ENCODE results near the gene CARNS1. TPM values are rescaled to one million over a fixed set of nuclear protein-coding genes. Genes with fewer than 3 reads are reported as not detected.

CARNS1 gene
- total and polyA plus RNA-seq, 9 donors: 29.2 to 80.7 (median 56.4) TPM

DNA sequence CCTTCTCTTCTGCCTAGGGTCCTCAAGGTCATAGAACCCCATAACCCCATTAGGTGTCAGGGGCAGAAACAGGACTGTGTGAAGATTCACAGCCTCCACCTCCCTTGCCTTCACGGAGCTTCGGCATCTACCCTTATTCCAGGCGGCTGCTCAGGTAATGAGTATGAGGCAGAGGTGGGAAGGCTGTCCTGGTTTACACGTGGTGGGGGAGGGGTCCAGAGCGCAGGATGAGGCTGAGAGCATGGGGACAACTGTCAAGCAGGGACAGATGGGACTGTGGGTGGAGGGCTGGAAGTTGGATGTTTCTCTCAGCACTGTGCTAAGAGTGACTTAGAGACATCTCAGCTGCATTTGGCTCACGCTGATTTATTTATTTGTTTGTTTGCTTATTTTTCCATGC lies 28.0 kb upstream of the CARNS1 start:
- H3K9me3 ChIP-seq (replicated peaks; ENCODE audit: control insufficient read depth, low read depth, low read length): no peaks in the 10 kb centered on the region
- H3K36me3 ChIP-seq (ENCODE audit: control insufficient read depth, insufficient read depth, low read length): no peaks in the 10 kb centered on the region
- H3K4me3 ChIP-seq (ENCODE audit: low read length): no peak overlapping the region
- peaks cover 4% of the 10 kb centered on the region for H3K27me3 ChIP-seq (ENCODE audit: control insufficient read depth, insufficient read depth, low read length)
- DNase-seq: no peak
- H3K27ac ChIP-seq (ENCODE audit: low read length): no peak overlapping the region
- 22% methylated on average over 2 of the region's 6 CpGs for WGBS (ENCODE audit: insufficient coverage)
- H3K4me1 ChIP-seq (ENCODE audit: control insufficient read depth, insufficient read depth, low read length): peaks cover 13% of the 10 kb centered on the region

DNA sequence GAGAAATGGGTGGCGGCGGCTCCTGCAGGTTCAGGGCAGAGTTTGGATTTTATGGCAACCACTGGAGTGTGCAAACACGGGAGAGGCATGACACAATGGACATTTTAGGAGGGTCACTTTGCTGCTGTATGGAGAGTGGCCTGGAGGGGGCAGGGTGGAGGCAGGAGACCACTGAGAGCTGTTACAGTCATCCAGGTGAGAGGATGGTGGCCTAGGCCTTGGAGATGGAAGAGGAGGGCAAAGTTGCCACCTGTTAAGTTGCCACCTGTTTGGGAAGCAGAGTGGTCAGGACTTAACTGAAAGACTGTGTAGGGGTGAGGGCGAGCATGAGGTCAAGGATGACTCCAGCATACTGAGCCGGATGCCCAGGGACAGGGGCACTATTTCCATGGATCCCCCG lies 26.0 kb upstream of the CARNS1 start:
- DNase-seq: no peak
- no peak overlapping the region for H3K27ac ChIP-seq (ENCODE audit: low read length)
- no peak overlapping the region for H3K4me3 ChIP-seq (ENCODE audit: low read length)
- no peaks in the 10 kb centered on the region for H3K9me3 ChIP-seq (replicated peaks; ENCODE audit: control insufficient read depth, low read depth, low read length)
- WGBS (ENCODE audit: insufficient coverage): 56% methylated on average over 4 of the region's 6 CpGs
- peaks cover 2% of the 10 kb centered on the region for H3K27me3 ChIP-seq (ENCODE audit: control insufficient read depth, insufficient read depth, low read length)
- peaks cover 11% of the 10 kb centered on the region for H3K36me3 ChIP-seq (ENCODE audit: control insufficient read depth, insufficient read depth, low read length)
- H3K4me1 ChIP-seq (ENCODE audit: control insufficient read depth, insufficient read depth, low read length): peaks cover 16% of the 10 kb centered on the region

DNA sequence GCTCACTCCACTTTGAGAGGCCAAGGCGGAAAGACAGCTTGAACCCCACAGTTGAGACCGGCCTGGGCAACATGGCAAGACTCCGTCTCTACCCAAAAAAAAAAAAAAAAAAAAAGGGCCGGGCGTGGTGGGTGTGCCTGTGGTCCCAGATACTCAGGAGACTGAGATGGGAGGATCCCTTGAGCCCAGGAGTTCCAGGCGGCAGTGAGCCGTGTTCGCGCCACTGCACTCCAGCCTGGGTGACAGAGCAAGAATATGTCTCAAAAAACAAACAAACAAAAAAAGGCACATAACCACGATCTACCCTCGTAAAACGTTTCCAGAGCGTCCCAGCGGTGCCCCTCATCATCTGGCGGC lies 24.6 kb upstream of the CARNS1 start:
- peaks cover 18% of the 10 kb centered on the region for H3K36me3 ChIP-seq (ENCODE audit: control insufficient read depth, insufficient read depth, low read length)
- H3K27me3 ChIP-seq (ENCODE audit: control insufficient read depth, insufficient read depth, low read length): peaks cover under 1% of the 10 kb centered on the region
- H3K9me3 ChIP-seq (replicated peaks; ENCODE audit: control insufficient read depth, low read depth, low read length): no peaks in the 10 kb centered on the region
- peak overlapping the region; percentile 88 for H3K27ac ChIP-seq (ENCODE audit: low read length)
- peaks cover 16% of the 10 kb centered on the region for H3K4me1 ChIP-seq (ENCODE audit: control insufficient read depth, insufficient read depth, low read length)
- WGBS (ENCODE audit: insufficient coverage): 1% methylated on average over 10 of the region's 15 CpGs
- H3K4me3 ChIP-seq (ENCODE audit: low read length): peak overlapping the region; percentile 84
- no peak for DNase-seq

DNA sequence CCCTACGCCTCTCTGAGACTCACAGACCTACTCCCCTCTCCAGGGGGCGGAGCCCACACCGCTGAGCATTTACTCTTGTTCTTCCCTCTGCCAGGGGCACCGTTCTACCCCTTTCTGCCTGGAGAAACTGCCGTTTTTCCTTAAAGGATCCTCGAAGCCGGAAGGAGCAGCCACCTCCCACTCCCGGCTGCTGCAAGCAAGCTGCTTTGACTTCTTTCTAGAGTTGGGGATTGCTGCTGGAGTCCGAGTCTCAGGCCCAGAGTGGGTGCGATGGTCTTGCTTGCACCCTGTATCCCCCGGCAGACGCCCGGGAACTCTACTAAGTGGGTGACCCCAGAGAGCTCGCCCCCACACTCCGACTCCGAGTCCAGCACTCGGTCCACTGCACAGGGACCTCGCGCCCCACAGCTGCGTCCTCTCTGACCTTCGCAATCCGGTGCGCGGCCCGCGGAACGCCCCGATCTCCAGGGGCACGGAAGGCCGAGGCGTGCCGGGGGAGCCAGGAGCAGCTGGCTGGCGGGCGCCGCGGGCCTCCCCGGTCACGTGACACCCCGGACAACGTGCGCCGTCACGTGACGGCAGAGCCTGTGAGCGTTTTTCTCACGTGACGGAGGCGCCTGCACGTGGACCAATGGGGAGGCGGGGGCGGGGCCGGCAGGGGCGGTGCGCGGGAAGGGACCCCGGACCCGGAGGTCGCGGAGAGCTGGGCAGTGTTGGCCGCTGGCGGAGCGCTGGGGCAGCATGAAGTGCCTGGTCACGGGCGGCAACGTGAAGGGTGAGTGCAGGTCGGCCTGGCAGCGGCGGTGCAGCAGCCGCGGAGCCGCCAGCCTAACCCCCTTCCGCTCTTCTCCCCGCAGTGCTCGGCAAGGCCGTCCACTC lies 23.9 kb upstream of the CARNS1 start, which contains the start of gene RAD9A:
Gene RAD9A (plus strand): TSS at position 683 of the 879 bp plus-strand sequence. CDS start 59 bp downstream, at position 742.
- Histone ChIP-seq H3K27me3 (ENCODE audit: control insufficient read depth, insufficient read depth, low read length) (no peaks in the 10 kb centered on the region), H3K4me1 (ENCODE audit: control insufficient read depth, insufficient read depth, low read length) (peaks cover 19% of the 10 kb centered on the region), H3K4me3 (ENCODE audit: low read length) (peak within 1 kb of the TSS; percentile 84), H3K9me3 (replicated peaks; ENCODE audit: control insufficient read depth, low read depth, low read length) (no peaks in the 10 kb centered on the region), H3K27ac (ENCODE audit: low read length) (peak within 1 kb of the TSS; percentile 88), H3K36me3 (ENCODE audit: control insufficient read depth, insufficient read depth, low read length) (peaks cover 24% of the 10 kb centered on the region)
- peak; percentile 98 for DNase-seq
- under 1% methylated on average over 66 of the region's 75 CpGs for WGBS (ENCODE audit: insufficient coverage)

DNA sequence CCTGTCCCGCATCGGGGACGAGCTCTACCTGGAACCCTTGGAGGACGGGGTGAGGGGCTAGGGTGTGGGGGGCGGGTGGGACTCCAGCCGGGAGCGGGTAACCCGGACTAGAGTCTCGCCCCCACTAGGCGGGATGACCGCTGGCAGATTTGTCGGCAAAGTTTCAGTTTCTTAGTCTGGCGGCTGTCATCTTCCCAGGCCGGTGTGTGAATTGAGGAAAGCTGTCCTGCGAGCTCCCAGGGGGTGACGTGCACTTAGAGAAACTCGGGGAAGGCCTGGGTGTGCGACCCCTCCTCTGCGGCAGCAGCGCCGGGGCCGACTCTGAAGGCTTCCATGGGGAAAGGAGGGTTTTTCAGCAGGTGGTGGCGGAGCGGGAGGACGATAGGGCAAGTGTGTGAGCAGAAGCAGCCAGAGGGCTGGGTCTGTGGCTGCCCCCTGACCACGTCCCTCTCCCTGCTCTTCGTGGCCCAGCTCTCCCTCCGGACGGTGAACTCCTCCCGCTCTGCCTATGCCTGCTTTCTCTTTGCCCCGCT lies 23.2 kb upstream of the CARNS1 start:
- Histone ChIP-seq H3K36me3 (ENCODE audit: control insufficient read depth, insufficient read depth, low read length) (peaks cover 31% of the 10 kb centered on the region), H3K4me3 (ENCODE audit: low read length) (peak overlapping the region; percentile 84), H3K9me3 (replicated peaks; ENCODE audit: control insufficient read depth, low read depth, low read length) (no peaks in the 10 kb centered on the region), H3K4me1 (ENCODE audit: control insufficient read depth, insufficient read depth, low read length) (peaks cover 27% of the 10 kb centered on the region), H3K27me3 (ENCODE audit: control insufficient read depth, insufficient read depth, low read length) (no peaks in the 10 kb centered on the region), H3K27ac (ENCODE audit: low read length) (peak overlapping the region; percentile 31)
- 9% methylated on average over 26 of the region's 31 CpGs for WGBS (ENCODE audit: insufficient coverage)
- DNase-seq: no peak

DNA sequence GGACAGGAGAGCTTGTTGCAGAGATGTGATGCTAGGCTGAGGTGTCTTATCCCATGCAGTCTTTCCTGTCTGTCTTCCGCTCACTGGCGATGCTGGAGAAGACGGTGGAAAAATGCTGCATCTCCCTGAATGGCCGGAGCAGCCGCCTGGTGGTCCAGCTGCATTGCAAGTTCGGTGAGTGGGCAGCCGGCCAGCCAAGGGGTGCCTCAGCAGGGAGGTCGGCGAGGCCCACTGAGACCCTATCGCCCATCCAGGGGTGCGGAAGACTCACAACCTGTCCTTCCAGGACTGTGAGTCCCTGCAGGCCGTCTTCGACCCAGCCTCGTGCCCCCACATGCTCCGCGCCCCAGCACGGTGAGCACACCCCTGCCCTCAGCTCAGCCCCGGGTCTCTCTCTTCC lies 22.0 kb upstream of the CARNS1 start:
- 93% methylated on average over 17 of the region's 18 CpGs for WGBS (ENCODE audit: insufficient coverage)
- H3K4me3 ChIP-seq (ENCODE audit: low read length): no peak overlapping the region
- peaks cover 29% of the 10 kb centered on the region for H3K4me1 ChIP-seq (ENCODE audit: control insufficient read depth, insufficient read depth, low read length)
- H3K27me3 ChIP-seq (ENCODE audit: control insufficient read depth, insufficient read depth, low read length): no peaks in the 10 kb centered on the region
- no peak for DNase-seq
- H3K27ac ChIP-seq (ENCODE audit: low read length): no peak overlapping the region
- peaks cover 43% of the 10 kb centered on the region for H3K36me3 ChIP-seq (ENCODE audit: control insufficient read depth, insufficient read depth, low read length)
- no peaks in the 10 kb centered on the region for H3K9me3 ChIP-seq (replicated peaks; ENCODE audit: control insufficient read depth, low read depth, low read length)

DNA sequence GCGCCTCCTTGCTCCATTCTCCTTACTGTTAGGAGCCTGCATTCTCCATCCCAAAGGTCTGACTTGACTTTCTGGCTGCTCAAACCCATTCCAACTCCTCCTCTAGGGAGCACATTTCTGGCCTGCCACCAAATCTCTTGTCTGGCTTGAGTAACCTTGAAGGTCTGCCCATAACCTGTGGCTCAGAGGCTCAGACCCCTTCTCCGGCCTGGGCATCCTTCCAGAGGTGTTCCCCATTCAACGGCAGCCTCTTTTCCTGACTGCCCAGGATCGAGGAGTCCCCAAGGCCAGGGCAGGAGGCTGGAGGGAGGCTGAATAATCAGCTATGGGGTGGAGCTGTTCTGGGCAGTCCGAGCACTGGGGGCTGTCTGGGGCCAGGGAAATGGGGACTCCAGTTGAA lies 21.5 kb upstream of the CARNS1 start:
- Histone ChIP-seq H3K9me3 (replicated peaks; ENCODE audit: control insufficient read depth, low read depth, low read length) (no peaks in the 10 kb centered on the region), H3K36me3 (ENCODE audit: control insufficient read depth, insufficient read depth, low read length) (peaks cover 48% of the 10 kb centered on the region), H3K27me3 (ENCODE audit: control insufficient read depth, insufficient read depth, low read length) (no peaks in the 10 kb centered on the region), H3K4me1 (ENCODE audit: control insufficient read depth, insufficient read depth, low read length) (peaks cover 29% of the 10 kb centered on the region), H3K27ac (ENCODE audit: low read length) (no peak overlapping the region), H3K4me3 (ENCODE audit: low read length) (no peak overlapping the region)
- 60% methylated on average over 5 of the region's 5 CpGs for WGBS (ENCODE audit: insufficient coverage)
- DNase-seq: no peak

DNA sequence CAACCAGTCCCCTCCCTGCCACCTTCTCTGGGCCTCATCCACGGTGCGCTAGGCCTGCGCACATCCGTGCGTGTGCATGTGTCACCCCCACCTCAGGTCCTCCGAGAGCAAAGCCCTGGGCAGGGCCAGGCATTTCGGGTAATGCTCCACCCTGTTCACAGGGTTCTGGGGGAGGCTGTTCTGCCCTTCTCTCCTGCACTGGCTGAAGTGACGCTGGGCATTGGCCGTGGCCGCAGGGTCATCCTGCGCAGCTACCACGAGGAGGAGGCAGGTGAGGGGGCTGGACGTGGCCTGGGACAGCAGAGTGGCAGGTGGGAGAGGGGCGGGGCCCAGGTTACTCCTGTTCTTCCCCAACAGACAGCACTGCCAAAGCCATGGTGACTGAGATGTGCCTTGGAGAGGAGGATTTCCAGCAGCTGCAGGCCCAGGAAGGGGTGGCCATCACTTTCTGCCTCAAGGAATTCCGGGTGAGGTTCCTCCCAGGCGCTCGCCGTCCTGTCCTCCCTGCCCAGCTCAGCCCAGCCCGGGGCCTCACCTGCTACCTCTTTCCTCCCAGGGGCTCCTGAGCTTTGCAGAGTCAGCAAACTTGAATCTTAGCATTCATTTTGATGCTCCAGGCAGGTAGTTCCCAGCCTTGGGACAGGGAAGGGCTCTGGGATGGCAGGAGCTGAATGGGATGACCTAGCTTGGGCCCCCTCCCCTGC lies 19.8 kb upstream of the CARNS1 start:
- H3K4me1 ChIP-seq (ENCODE audit: control insufficient read depth, insufficient read depth, low read length): peaks cover 39% of the 10 kb centered on the region
- H3K27ac ChIP-seq (ENCODE audit: low read length): no peak overlapping the region
- H3K36me3 ChIP-seq (ENCODE audit: control insufficient read depth, insufficient read depth, low read length): peaks cover 62% of the 10 kb centered on the region
- H3K9me3 ChIP-seq (replicated peaks; ENCODE audit: control insufficient read depth, low read depth, low read length): no peaks in the 10 kb centered on the region
- DNase-seq: no peak
- H3K27me3 ChIP-seq (ENCODE audit: control insufficient read depth, insufficient read depth, low read length): no peaks in the 10 kb centered on the region
- 64% methylated on average over 13 of the region's 19 CpGs for WGBS (ENCODE audit: insufficient coverage)
- no peak overlapping the region for H3K4me3 ChIP-seq (ENCODE audit: low read length)

DNA sequence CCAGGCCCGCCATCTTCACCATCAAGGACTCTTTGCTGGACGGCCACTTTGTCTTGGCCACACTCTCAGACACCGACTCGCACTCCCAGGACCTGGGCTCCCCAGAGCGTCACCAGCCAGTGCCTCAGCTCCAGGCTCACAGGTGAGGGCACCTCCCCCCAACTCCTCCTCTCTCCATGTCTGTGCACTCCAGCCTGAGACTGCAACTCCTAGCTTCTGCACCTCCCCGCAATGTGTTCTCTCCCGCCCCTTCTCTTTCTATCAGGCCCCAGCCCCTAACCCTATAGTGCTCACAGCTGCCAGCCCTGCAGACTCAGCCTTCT lies 19.3 kb upstream of the CARNS1 start:
- Histone ChIP-seq H3K27me3 (ENCODE audit: control insufficient read depth, insufficient read depth, low read length) (no peaks in the 10 kb centered on the region), H3K4me3 (ENCODE audit: low read length) (no peak overlapping the region), H3K9me3 (replicated peaks; ENCODE audit: control insufficient read depth, low read depth, low read length) (no peaks in the 10 kb centered on the region), H3K27ac (ENCODE audit: low read length) (no peak overlapping the region), H3K36me3 (ENCODE audit: control insufficient read depth, insufficient read depth, low read length) (peaks cover 62% of the 10 kb centered on the region), H3K4me1 (ENCODE audit: control insufficient read depth, insufficient read depth, low read length) (peaks cover 39% of the 10 kb centered on the region)
- 58% methylated on average over 6 of the region's 7 CpGs for WGBS (ENCODE audit: insufficient coverage)
- no peak for DNase-seq
